Amniotic epithelial cell (primary cell): Measurements from ENCODE around the gene GALNTL6.

Source experiments
- DNase-seq: peaks from one replicate; pipeline ENCODE4 v3.0.0-alpha.2; 2010; ENCODE audit warnings: low read depth

Gene GALNTL6

DNA sequence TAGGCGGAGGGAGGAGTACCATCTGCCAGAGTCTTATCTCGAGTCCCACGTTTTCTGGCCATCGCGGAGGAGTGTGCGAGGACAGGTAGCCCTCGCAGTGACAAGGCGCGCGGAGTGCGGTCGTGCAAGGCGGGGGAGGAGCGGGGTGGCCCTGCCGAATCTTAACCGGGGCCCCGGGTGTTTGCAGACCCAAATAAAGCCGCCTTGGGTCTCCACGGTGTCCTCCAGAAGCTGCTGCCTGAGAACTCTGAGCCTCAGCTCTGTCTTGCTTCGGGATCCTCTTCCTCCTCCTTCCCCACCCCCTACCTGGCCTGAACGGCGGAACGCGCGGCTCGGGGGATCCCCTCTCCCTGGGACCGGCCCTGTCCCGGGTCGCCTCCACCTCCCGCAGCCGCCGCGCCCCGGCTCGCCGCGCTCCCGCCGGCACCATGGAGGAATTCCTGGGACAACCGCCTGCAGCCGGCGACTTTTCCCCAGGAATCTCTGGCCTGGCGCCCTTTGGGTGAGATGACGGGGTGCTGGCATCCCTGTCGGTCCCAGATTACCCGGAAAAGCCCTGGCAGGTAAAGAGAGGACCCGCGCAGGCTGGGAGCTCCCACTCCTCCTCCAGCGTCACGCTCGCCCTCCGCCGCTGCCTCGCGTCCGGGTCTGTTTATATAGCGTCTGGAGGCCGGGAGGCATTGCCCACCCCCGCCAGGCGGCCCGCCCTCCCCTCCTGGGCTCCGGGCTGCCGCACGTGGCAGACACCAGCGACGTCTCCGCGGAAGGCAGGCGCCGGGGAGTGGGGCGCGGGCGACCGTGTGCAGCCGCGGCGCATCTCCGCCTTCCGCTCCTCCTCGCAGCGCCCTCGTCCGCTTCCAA, at the start of gene GALNTL6:
TSS of gene GALNTL6 (plus strand) at position 740 of the 861 bp plus-strand sequence.
- DNase-seq: no peak

DNA sequence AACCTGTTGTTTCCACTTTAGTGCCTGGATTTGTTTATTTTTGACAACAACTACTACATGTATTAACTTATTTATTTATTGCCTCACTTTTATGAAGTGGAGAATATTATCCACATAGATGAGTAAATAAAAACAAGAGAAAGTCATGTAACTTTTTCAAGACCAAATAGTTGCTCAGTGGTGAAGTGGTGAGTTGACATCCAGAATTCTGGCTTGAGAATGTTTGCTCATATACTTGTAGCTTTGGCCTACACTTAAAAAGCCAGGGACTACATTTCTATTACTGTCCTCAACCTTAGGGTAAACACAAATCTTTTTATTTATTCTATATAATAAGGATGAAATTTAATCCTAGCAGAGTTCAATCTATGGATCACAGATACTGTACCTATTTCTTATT, 47.7 kb upstream of the GALNTL6 start:
- no peak for DNase-seq

DNA sequence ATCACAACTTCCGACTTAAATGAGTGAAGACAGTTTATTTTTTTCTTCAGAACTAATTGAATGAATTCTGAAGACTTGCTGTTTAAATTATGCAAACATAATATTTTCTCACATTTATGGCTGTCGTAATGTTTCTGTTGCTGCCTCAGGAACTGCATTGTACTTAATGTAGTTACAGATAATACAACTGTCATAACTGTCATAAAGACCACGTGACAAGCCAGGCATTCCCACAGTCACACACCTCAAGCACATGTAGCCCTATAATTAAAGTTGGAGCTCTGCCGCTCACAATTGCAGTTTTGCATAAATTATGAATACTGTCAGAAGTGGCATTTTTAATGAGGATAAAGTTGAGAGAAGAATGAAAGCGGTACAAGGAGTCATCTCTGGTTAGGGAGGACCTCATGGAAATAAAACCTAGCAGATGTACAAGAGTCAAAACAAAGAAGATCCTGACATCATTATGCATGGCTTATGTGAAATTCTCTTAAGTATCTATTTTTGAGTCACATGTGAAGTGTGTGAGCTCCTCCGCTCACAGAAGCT, 38.5 kb upstream of the GALNTL6 start:
- DNase-seq: no peak

DNA sequence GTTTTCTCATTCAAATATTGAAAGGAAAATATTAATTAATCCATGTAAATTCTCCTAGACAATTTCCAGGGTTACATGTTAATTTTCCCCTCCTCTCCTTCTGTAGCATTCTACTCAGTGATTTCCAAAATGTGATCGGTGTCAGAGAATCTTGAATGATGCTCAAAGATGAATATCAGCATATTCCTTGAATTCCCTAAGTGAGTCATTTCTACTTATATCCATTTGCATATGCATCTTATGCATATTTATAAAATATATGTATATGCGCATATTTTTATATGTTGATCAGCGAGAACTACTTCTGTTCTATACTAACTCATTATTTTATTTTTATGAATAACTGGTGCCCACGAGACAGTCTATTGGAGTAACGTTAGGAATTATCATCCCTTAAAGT, 33.9 kb upstream of the GALNTL6 start:
- DNase-seq: no peak

DNA sequence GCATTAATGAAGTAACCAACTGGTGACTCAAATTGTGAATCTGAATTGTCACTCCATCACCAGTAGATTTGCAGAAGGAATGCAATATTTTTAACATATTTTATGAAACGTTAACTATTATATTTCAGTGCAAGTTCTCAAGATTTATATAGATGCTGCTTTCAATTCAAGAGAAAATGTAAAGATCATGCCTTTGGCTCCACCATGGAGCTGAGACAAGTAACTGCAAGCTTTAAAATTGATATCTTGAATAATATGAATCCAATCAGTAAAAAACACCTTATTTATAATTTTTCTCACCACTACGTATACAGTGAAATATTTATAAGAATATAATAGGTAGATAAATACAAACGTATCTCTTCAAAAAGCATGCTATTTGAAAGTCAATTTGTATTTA, 27.8 kb upstream of the GALNTL6 start:
- DNase-seq: no peak

- DNase-seq: no peak
These were observed 19.5 kb upstream of the GALNTL6 start for GRCh38 chr4:171793723-171794122.

DNA sequence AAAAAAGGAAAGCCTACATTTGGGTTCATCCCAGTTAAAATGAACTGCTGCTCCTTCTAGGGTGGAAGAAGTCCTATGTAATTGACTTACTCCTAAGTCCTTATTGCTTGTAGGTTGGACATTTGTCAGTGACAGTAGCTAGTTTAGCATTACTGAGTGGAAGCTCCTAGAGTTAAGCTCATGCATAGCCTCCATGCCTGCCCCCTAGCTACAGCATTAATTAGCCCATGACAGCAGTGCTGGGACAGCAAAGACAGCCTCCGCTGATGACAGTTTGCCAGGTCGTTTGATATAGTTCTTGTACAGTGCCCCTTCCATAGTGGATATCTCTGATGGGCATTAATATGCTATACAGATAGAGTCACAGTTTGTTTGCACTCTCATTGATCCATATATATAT, 18.7 kb upstream of the GALNTL6 start:
- no peak for DNase-seq

DNA sequence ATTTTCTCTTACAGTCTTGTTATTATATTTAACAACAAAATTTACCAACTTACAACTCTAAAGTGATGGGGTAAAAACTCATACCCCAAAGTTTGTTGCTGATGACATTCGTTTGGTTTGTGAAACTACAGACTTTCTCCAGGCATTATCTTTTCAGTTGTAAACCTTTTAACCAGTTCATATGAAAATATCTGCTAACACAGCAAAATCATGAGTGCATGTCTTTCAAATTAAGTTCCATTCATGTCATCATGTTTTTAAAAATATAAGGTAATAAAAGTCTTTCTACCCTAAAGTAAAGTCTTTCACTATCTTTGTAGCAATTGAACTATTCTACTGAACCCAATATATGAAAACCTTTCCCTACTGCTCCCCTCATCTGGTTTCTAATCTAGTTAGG, 3.4 kb upstream of the GALNTL6 start:
- DNase-seq: no peak

GRCh38 chr4:171812333-171812664, 905 bp upstream of the GALNTL6 start:
- no peak for DNase-seq

DNA sequence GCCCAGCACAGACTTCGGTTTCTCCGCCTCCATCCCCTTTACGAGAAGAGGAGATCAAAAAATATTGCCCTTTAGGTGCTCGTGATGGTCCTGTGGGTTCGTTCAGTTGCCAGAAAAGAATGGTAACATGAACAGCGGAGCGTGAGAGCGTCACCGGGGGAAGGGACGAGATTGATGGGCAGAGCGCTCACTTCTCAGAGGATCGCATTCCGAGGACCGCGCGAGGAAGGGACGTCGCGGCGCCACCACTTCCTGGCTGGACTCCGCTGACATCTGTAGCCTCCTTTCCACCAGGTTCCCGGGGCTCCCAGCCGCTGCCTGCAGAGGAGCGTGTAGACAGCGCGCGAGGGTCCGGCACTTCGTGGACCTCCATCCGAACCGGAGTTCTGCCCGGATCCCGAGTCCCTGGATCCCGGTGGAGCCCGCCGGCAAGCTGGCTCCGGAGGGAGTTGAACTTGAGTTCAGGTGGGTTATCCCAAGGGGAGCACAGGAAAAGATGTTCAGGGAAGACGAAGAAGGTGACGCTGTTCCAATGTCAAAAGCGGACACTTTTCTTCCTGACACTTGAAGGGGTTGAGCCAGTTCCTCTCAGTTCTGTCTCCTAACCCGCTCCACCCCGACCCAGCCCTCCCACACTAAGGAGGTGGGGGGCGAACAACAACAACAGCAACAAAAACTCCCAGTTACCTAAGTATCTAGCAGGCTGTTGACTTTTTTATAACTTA, 484 bp downstream of the GALNTL6 start:
- peak; percentile 18 for DNase-seq

DNA sequence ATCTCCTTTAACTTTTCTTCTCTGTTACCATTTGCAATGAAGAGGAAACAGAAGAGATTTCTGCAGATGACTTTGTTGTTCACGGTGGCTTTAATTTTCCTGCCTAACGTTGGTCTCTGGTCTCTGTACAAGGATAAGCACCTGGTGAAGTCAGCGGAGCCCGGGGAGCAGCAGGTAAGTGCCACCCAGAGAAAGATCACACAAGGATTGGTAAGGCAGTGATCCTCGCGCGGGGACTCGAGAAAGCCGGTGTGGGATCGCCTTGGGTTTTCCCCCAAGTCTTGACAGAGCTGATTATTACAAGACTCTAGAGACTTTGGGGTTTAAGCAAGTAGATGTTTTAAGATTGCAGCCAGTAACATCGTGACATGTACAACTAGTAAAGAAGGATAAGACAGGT, 1.3 kb downstream of the GALNTL6 start:
- no peak for DNase-seq

DNA sequence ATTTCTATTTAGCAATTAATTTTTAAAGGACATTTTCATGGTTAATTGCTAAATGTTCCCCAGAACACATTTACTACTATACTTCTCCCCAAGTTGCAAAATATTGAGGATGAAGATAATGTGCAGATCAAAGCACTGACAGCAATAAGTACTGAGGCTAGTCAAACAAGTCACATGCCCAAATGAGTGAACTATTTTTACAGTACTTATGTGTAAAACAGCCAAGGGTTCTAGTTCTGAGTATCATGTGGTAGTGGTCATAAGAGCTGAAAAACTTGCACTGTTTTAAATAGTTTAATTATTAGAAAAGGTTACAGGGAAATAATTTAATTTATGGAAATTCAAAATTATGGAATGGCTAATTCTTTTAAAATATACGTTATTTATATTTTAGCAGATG, 3.8 kb downstream of the GALNTL6 start:
- DNase-seq: no peak

DNA sequence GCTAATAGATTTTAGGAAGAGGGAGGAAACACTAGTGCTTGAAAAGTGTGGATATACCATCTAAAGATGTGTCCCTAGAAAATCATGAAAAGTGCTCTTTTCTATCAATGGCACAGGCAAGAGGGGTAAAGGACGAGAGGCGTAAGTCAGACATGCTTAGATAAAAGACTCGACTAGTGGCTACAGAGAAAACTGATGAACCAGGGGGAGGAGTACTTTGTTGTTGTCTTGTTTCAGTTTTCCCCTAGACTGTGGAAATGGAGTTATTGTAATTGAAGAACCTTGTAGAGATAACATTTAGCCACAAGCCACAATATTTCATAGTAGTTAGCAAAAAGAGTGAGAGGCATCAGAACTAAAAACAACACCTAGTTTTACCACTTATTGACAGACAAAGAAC, 21.4 kb downstream of the GALNTL6 start:
- DNase-seq: peak; percentile 34

GRCh38 chr4:171843456-171843855, 30.3 kb downstream of the GALNTL6 start:
- DNase-seq: no peak

GRCh38 chr4:171846232-171846631, 33.0 kb downstream of the GALNTL6 start:
- peak; percentile 69 for DNase-seq

GRCh38 chr4:171846893-171847292, 33.7 kb downstream of the GALNTL6 start:
- no peak for DNase-seq

- no peak for DNase-seq
These were observed 34.5 kb downstream of the GALNTL6 start for GRCh38 chr4:171847751-171848150.

- DNase-seq: no peak
These were observed 36.5 kb downstream of the GALNTL6 start for GRCh38 chr4:171849686-171850222.

GRCh38 chr4:171851295-171851694, 38.1 kb downstream of the GALNTL6 start:
- DNase-seq: no peak

DNA sequence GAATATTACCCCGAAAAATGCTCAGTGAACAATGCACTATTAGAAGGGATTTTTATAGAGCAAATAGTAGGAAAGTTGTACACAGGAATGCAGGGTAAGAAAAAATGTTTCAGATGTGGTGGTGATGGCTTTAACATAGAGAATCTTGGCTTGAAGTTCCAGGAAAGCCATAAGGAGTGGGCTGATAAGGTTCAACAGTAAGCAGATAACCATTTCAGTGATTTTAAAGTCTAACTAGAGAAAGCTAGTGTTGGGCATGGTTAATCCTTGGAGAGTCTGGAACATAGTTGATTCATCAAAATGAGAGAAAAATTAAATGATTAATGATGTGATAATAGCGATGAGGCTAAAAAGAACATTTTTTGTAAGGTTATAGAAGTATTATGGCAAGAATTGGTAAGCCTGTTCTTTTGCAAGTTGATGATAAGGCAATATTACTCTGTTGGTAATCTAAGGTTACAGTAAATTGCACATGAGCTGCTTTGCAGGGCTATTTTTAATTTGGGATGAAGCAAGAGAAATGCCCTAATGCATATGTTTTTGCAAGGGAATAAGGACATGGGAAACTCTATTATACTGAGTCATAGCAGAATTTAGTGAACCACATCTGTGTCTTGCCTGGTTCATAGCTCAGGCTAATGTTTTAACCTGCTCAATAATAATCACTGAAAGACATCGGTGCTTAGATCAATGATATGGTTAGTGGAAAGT, 44.3 kb downstream of the GALNTL6 start:
- peak; percentile 91 for DNase-seq

- DNase-seq: no peak
These were observed 62.1 kb downstream of the GALNTL6 start for GRCh38 chr4:171875291-171875690.

DNA sequence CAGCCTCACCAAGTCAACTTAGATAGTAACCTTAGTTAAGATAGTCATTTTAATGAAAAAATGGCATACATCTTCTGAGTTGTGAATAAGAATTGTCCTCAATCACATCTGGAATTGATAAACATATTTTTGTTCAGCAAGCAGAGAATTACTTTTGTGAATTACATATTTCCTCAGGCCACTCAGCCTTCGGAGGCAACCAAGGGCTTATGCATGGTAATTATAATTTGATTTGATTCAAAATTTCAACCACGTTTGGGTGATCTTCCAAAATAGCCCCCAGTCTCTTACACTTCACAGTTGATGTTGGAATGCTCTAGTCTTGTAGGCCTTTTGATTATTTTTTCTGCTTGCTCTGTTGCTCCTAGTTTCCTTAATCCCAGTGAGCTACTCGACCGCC, 63.4 kb downstream of the GALNTL6 start:
- DNase-seq: no peak
